Measurements from ENCODE around the gene DFFB. TPM values are rescaled to one million over a fixed set of nuclear protein-coding genes. Genes with fewer than 3 reads are reported as not detected.

The DFFB gene
- total RNA-seq, 2 donors from 2014 or later: 4.5 to 10.7 TPM

DNA sequence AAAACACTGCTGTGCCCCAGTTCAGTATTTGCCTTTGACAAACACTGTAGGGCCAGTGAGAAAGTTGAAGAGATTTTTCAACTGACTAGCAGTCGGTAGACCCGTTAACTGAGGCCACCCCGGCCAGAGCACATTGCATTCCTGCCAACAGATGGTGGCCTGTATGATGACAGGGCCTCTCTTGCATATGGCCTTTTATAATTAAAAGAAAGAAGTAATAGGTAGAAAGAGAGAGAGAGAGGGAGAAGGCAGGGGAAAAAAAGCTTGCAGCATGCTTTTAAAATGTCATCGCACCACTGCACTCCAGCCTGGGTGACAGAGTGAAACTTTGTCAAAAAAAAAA lies 47.5 kb downstream of the DFFB start:
- Histone ChIP-seq H3K9me3 (no peaks in the 10 kb centered on the region), H3K4me1 (no peaks in the 10 kb centered on the region), H3K36me3 (no peaks in the 10 kb centered on the region), H3K27me3 (no peaks in the 10 kb centered on the region), H3K27ac (no peak overlapping the region), H3K4me3 (no peak overlapping the region), H3K9ac (ENCODE audit: low read depth in 2 of 2, low read length in 2 of 2) (no peak overlapping the region)
- DNase-seq: no peak
- intact Hi-C loops (cut with DNase I): no loop called here
- TF ChIP-seq, protein P1, sequence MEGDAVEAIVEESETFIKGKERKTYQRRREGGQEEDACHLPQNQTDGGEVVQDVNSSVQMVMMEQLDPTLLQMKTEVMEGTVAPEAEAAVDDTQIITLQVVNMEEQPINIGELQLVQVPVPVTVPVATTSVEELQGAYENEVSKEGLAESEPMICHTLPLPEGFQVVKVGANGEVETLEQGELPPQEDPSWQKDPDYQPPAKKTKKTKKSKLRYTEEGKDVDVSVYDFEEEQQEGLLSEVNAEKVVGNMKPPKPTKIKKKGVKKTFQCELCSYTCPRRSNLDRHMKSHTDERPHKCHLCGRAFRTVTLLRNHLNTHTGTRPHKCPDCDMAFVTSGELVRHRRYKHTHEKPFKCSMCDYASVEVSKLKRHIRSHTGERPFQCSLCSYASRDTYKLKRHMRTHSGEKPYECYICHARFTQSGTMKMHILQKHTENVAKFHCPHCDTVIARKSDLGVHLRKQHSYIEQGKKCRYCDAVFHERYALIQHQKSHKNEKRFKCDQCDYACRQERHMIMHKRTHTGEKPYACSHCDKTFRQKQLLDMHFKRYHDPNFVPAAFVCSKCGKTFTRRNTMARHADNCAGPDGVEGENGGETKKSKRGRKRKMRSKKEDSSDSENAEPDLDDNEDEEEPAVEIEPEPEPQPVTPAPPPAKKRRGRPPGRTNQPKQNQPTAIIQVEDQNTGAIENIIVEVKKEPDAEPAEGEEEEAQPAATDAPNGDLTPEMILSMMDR (IDR thresholded peaks at IDR 0.05): no peak

- no peak overlapping the region for H3K9ac ChIP-seq (ENCODE audit: low read depth in 2 of 2, low read length in 2 of 2)
- H3K27me3 ChIP-seq: no peaks in the 10 kb centered on the region
- H3K4me1 ChIP-seq: no peaks in the 10 kb centered on the region
- intact Hi-C loops (cut with DNase I): no loop called here
- TF ChIP-seq, protein P1 (IDR thresholded peaks at IDR 0.05): no peak
- H3K9me3 ChIP-seq: no peaks in the 10 kb centered on the region
- no peak overlapping the region for H3K27ac ChIP-seq
- no peak overlapping the region for H3K4me3 ChIP-seq
- no peak for DNase-seq
- no peaks in the 10 kb centered on the region for H3K36me3 ChIP-seq
These were observed 48.1 kb downstream of the DFFB start for GRCh38 chr1:3905266-3905952.

DNA sequence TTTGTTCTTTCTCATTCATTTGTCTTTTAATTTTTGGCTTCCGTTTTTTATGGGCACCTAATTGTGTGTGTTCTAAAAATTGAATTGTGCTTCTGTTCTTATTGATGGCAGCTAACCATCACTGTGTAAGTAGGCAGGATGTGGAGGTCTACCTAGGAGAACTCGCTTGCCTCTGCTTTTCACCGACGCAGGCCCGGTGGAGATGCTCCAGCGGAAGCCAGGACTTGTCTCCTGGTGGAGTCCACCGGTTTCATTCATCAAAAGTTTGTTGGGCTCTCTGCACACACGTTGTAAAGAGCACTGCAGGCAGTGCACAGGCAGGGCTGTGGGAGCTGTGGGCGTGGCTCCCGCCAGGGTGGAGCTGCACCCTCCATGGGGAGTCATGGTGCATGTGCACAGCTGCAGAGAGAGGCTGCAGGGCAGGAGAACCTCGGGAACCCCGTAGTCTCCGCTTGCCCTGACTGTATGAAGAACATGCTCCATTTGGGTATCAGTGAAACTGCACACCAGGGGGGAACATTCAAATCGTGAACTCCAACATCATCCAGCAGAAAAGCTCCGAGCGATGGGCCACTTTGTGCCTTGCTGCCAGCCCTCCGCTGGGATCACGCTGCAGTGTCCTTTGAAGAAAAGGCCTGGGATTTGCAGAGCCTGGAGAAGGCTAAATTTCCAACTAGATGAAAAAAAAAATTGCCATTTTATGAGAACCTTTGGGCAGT lies 48.8 kb downstream of the DFFB start:
- TF ChIP-seq, protein P1 (IDR thresholded peaks at IDR 0.05): no peak
- Histone ChIP-seq H3K36me3 (no peaks in the 10 kb centered on the region), H3K27me3 (no peaks in the 10 kb centered on the region), H3K27ac (no peak overlapping the region), H3K4me3 (no peak overlapping the region), H3K4me1 (no peaks in the 10 kb centered on the region), H3K9ac (ENCODE audit: low read depth in 2 of 2, low read length in 2 of 2) (no peak overlapping the region), H3K9me3 (no peaks in the 10 kb centered on the region)
- DNase-seq: no peak
- intact Hi-C loops (cut with DNase I): no loop called here

DNA sequence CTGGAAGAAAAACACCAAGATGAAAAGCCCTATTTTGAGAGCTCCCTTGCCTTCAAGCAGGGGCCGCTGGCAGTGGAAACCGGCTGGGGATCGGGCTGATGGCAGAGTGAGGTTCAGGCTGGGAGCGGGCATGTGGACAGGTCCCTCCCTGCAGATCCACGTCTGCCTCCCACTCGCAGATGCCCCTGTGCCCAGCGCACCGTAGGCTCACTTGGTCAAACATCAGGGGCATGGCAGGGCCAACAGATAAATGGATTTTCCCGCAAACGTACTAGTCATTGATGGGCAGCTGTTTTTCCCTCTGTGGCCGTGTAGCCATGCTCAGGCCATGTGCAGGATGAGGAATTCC lies 49.4 kb downstream of the DFFB start:
- TF ChIP-seq, protein P1 (IDR thresholded peaks at IDR 0.05): no peak
- H3K36me3 ChIP-seq: no peaks in the 10 kb centered on the region
- H3K4me1 ChIP-seq: no peaks in the 10 kb centered on the region
- intact Hi-C loops (cut with DNase I): no loop called here
- no peak overlapping the region for H3K4me3 ChIP-seq
- no peak overlapping the region for H3K27ac ChIP-seq
- H3K9ac ChIP-seq (ENCODE audit: low read depth in 2 of 2, low read length in 2 of 2): no peak overlapping the region
- no peaks in the 10 kb centered on the region for H3K27me3 ChIP-seq
- H3K9me3 ChIP-seq: no peaks in the 10 kb centered on the region
- no peak for DNase-seq

- no peaks in the 10 kb centered on the region for H3K9me3 ChIP-seq
- H3K4me3 ChIP-seq: no peak overlapping the region
- no peaks in the 10 kb centered on the region for H3K27me3 ChIP-seq
- no peak overlapping the region for H3K27ac ChIP-seq
- H3K4me1 ChIP-seq: no peaks in the 10 kb centered on the region
- peak; percentile 39 for DNase-seq
- TF ChIP-seq, protein P1 (IDR thresholded peaks at IDR 0.05): no peak
- H3K9ac ChIP-seq (ENCODE audit: low read depth in 2 of 2, low read length in 2 of 2): no peak overlapping the region
- no peaks in the 10 kb centered on the region for H3K36me3 ChIP-seq
- intact Hi-C loops (cut with DNase I): no loop called here
These were observed 49.8 kb downstream of the DFFB start for GRCh38 chr1:3907031-3907534.
